ENCODE data around the gene ARL10. TPM values are rescaled to one million over a fixed set of nuclear protein-coding genes. Genes with fewer than 3 reads are reported as not detected.

ARL10 gene
- total RNA-seq, 1 experiment from 2014 or later: 1.1 TPM

GRCh38 chr5:176320577-176320976, 44.7 kb upstream of the ARL10 start:
- no peak for TF ChIP-seq CTCF (IDR thresholded peaks at IDR 0.05; ENCODE audit: unreplicated experiment)
- H3K27me3 Mint-ChIP-seq (ENCODE audit: insufficient read depth, unreplicated experiment): no peaks in the 10 kb centered on the region
- intact Hi-C loops (cut with micrococcal nuclease): no loop called here
- ChIA-PET POLR2A (interaction anchor here (0.7 to 1.4 kb wide), 2 partner anchors 12 to 21 kb away, joined by 4 to 6 read pairs; no protein-coding TSS in a partner anchor), CTCF (interaction anchor here (1.7 kb wide), 1 partner anchor 9 kb away, joined by 4 read pairs; no protein-coding TSS in a partner anchor)
- H3K9me3 Mint-ChIP-seq (ENCODE audit: unreplicated experiment): no peaks in the 10 kb centered on the region
- no peak overlapping the region for H3K4me3 Mint-ChIP-seq (ENCODE audit: unreplicated experiment)
- H3K36me3 Mint-ChIP-seq (ENCODE audit: insufficient read depth, unreplicated experiment): peaks cover 40% of the 10 kb centered on the region
- no peak overlapping the region for H3K27ac Mint-ChIP-seq (ENCODE audit: low read depth, unreplicated experiment)
- no TSS peak for BruUV-seq (replicated peaks)
- DNase-seq (ENCODE audit: unreplicated experiment): no peak
- no peaks in the 10 kb centered on the region for H3K4me1 Mint-ChIP-seq (ENCODE audit: insufficient read depth, unreplicated experiment)

GRCh38 chr5:176334031-176334770, 31.1 kb upstream of the ARL10 start:
- POLR2A ChIA-PET: interaction anchor here (0.8 to 1.1 kb wide), 2 partner anchors 10 to 14 kb away, joined by 3 read pairs; no protein-coding TSS in a partner anchor
- no peak for TF ChIP-seq CTCF (IDR thresholded peaks at IDR 0.05; ENCODE audit: unreplicated experiment)
- H3K27me3 Mint-ChIP-seq (ENCODE audit: insufficient read depth, unreplicated experiment): no peaks in the 10 kb centered on the region
- CTCF ChIA-PET: no interaction called here
- peak; percentile 16 for DNase-seq (ENCODE audit: unreplicated experiment)
- peak overlapping the region; percentile 24 for H3K27ac Mint-ChIP-seq (ENCODE audit: low read depth, unreplicated experiment)
- peaks cover 35% of the 10 kb centered on the region for H3K36me3 Mint-ChIP-seq (ENCODE audit: insufficient read depth, unreplicated experiment)
- H3K4me3 Mint-ChIP-seq (ENCODE audit: unreplicated experiment): no peak overlapping the region
- no TSS peak for BruUV-seq (replicated peaks)
- H3K4me1 Mint-ChIP-seq (ENCODE audit: insufficient read depth, unreplicated experiment): no peaks in the 10 kb centered on the region
- intact Hi-C loops (cut with micrococcal nuclease): no loop called here
- H3K9me3 Mint-ChIP-seq (ENCODE audit: unreplicated experiment): peaks cover 12% of the 10 kb centered on the region

- H3K36me3 Mint-ChIP-seq (ENCODE audit: insufficient read depth, unreplicated experiment): peaks cover 31% of the 10 kb centered on the region
- ChIA-PET POLR2A (interaction anchor here (0.7 kb wide), 1 partner anchor 29 kb away, joined by 3 read pairs; no protein-coding TSS in a partner anchor), CTCF (interaction anchor here (1.4 kb wide), 1 partner anchor 19 kb away, joined by 3 read pairs; no protein-coding TSS in a partner anchor)
- H3K4me3 Mint-ChIP-seq (ENCODE audit: unreplicated experiment): no peak overlapping the region
- no TSS peak for BruUV-seq (replicated peaks)
- DNase-seq (ENCODE audit: unreplicated experiment): no peak
- H3K9me3 Mint-ChIP-seq (ENCODE audit: unreplicated experiment): peaks cover 12% of the 10 kb centered on the region
- peaks cover 6% of the 10 kb centered on the region for H3K4me1 Mint-ChIP-seq (ENCODE audit: insufficient read depth, unreplicated experiment)
- H3K27ac Mint-ChIP-seq (ENCODE audit: low read depth, unreplicated experiment): no peak overlapping the region
- TF ChIP-seq CTCF (IDR thresholded peaks at IDR 0.05; ENCODE audit: unreplicated experiment): no peak
- intact Hi-C loops (cut with micrococcal nuclease): no loop called here
- H3K27me3 Mint-ChIP-seq (ENCODE audit: insufficient read depth, unreplicated experiment): no peaks in the 10 kb centered on the region
These were observed 27.4 kb upstream of the ARL10 start for GRCh38 chr5:176337913-176338312.

- CTCF ChIA-PET: interaction anchor here (0.6 to 0.7 kb wide), 2 partner anchors 21 to 876 kb away, joined by 3 read pairs; no protein-coding TSS in a partner anchor
- POLR2A ChIA-PET: no interaction called here
- intact Hi-C loops (cut with micrococcal nuclease): no loop called here
- no peaks in the 10 kb centered on the region for H3K27me3 Mint-ChIP-seq (ENCODE audit: insufficient read depth, unreplicated experiment)
- no TSS peak for BruUV-seq (replicated peaks)
- H3K27ac Mint-ChIP-seq (ENCODE audit: low read depth, unreplicated experiment): no peak overlapping the region
- peaks cover 6% of the 10 kb centered on the region for H3K4me1 Mint-ChIP-seq (ENCODE audit: insufficient read depth, unreplicated experiment)
- peaks cover 29% of the 10 kb centered on the region for H3K36me3 Mint-ChIP-seq (ENCODE audit: insufficient read depth, unreplicated experiment)
- no peak overlapping the region for H3K4me3 Mint-ChIP-seq (ENCODE audit: unreplicated experiment)
- TF ChIP-seq CTCF (IDR thresholded peaks at IDR 0.05; ENCODE audit: unreplicated experiment): no peak
- DNase-seq (ENCODE audit: unreplicated experiment): no peak
- H3K9me3 Mint-ChIP-seq (ENCODE audit: unreplicated experiment): peaks cover 3% of the 10 kb centered on the region
These were observed 26.0 kb upstream of the ARL10 start for GRCh38 chr5:176339304-176339703.

All from MCF 10A (cell line).